ENCODE data around the gene HMOX1. TPM values are rescaled to one million over a fixed set of nuclear protein-coding genes. Genes with fewer than 3 reads are reported as not detected.

HMOX1 gene
- 11.1 to 12.1 TPM (median 11.1 TPM) in 3 replicates for total RNA-seq (2021)
- Bru-seq, nascent RNA: percentile 40 among the genes with signal in this experiment
- long read RNA-seq, experiment 1, transcript HMOX1-201 (5 exons, 1,822 nt): major isoform, 18 of 20 reads
- long read RNA-seq, experiment 1, partial matches to known transcripts: 2 of 20 reads
- long read RNA-seq, experiment 1, other reads (novel, unspliced or antisense): 0 of 20 reads
- long read RNA-seq, experiment 2, transcript HMOX1-201 (5 exons, 1,822 nt): major isoform, 9 of 14 reads
- long read RNA-seq, experiment 2, partial matches to known transcripts: 4 of 14 reads
- long read RNA-seq, experiment 2, other reads (novel, unspliced or antisense): 1 of 14 reads
- long read RNA-seq, experiment 3, transcript HMOX1-201 (5 exons, 1,822 nt): major isoform, 46 of 50 reads
- long read RNA-seq, experiment 3, partial matches to known transcripts: 3 of 50 reads
- long read RNA-seq, experiment 3, other reads (novel, unspliced or antisense): 1 of 50 reads

GRCh38 chr22:35380537-35381423 lies at the start of gene HMOX1:
HMOX1 (plus strand) TSS chr22:35381096; CDS start chr22:35381174, 78 bp downstream.
- CTCF ChIA-PET: interaction anchor here (1.0 to 1.6 kb wide), 6 partner anchors 9 to 685 kb away, joined by 3 to 8 read pairs (median 4); no protein-coding TSS in a partner anchor
- TF ChIP-seq ZNF219 (CRISPR knock-in tag; IDR thresholded peaks at IDR 0.05; ENCODE audit: borderline replicate concordance) (no peak), ZBTB21 (CRISPR knock-in tag; IDR thresholded peaks at IDR 0.05; ENCODE audit: borderline replicate concordance) (no peak), TP53 (CRISPR knock-in tag; IDR thresholded peaks at IDR 0.05) (peak; percentile 51; the same call in 1 of the 2 replicates), SP1 (CRISPR knock-in tag; conservative IDR thresholded peaks at IDR 0.05) (peak; percentile 40; the same call in 1 of the 2 replicates), FOXP1 (CRISPR knock-in tag; IDR thresholded peaks at IDR 0.05; ENCODE audit: borderline replicate concordance) (peak; percentile 80; the same call in 1 of the 2 replicates), SMAD4 (CRISPR knock-in tag; IDR thresholded peaks at IDR 0.05) (no peak), ZMAT4 (CRISPR knock-in tag; IDR thresholded peaks at IDR 0.05) (no peak), CTCF (IDR thresholded peaks at IDR 0.05) (no peak), ZNF532 (CRISPR knock-in tag; IDR thresholded peaks at IDR 0.05; ENCODE audit: borderline replicate concordance) (no peak), ZNF138 (CRISPR knock-in tag; conservative IDR thresholded peaks at IDR 0.05) (no peak), FOXJ3 (CRISPR knock-in tag; IDR thresholded peaks at IDR 0.05; ENCODE audit: borderline replicate concordance) (no peak), KAT7 (CRISPR knock-in tag; IDR thresholded peaks at IDR 0.05; ENCODE audit: borderline replicate concordance) (no peak), USF2 (CRISPR knock-in tag; IDR thresholded peaks at IDR 0.05) (peak; percentile 96), USF1 (CRISPR knock-in tag; IDR thresholded peaks at IDR 0.05) (peak; percentile 97), AFF4 (CRISPR knock-in tag; IDR thresholded peaks at IDR 0.05; ENCODE audit: borderline replicate concordance) (no peak), FOXK1 (CRISPR knock-in tag; IDR thresholded peaks at IDR 0.05) (peak; percentile 66; the same call in 1 of the 2 replicates), ETV6 (CRISPR knock-in tag; IDR thresholded peaks at IDR 0.05) (peak; percentile 43; the same call in 1 of the 2 replicates), ZNF425 (CRISPR knock-in tag; conservative IDR thresholded peaks at IDR 0.05) (no peak), NFYB (CRISPR knock-in tag; conservative IDR thresholded peaks at IDR 0.05; ENCODE audit: low read depth) (no peak)

More at GRCh38 chr22:35380537-35381423, at the start of gene HMOX1:
- POLR2A ChIA-PET: interaction anchor here (0.7 kb wide), 1 partner anchor 18 kb away, joined by 3 read pairs; no protein-coding TSS in a partner anchor
- ATAC-seq: peak; percentile 56
- DNase-seq (ENCODE audit: low spot score): peak; percentile 79
- H3K4me3 Mint-ChIP-seq: peak within 1 kb of the TSS; percentile 67
- H3K9me3 Mint-ChIP-seq: no peaks in the 10 kb centered on the region
- no peaks in the 10 kb centered on the region; the same call in 1 of the 2 replicates for H3K36me3 Mint-ChIP-seq
- H3K27ac Mint-ChIP-seq: no peak within 1 kb of the TSS
- H3K4me1 Mint-ChIP-seq: peaks cover 58% of the 10 kb centered on the region
- no peaks in the 10 kb centered on the region for H3K27me3 Mint-ChIP-seq (ENCODE audit: low read depth)

Measured in WTC11 (cell line).